ENCODE measurements around the gene ANKAR.

The ANKAR gene

DNA sequence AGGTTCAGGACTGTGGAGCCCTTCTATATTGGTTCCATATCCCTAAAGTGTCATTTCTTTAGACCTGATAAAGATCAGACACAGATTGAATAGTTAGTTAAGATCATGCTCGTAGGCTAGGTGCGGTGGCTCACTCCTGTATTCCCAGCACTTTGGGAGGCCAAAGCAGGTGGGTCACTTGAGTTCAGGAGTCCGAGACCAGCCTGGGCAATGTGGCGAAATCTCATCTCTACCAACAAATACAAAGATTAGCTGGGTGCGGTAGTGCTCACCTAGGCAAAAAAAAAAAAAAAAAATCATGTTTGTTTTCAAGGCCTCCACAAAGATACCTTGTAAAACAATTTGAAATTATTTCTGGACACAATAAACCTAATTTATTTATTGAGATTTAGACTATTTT is 4.6 kb upstream of the ANKAR start:
- H3K4me3 ChIP-seq (replicated peaks in 1 of 2; ENCODE audit: low read depth in 2 of 2, low read length in 2 of 2), result no peak overlapping the region
- DNase-seq (ENCODE audit: low read depth in 2 of 2), result no peak
- TF ChIP-seq CTCF (IDR thresholded peaks at IDR 0.05; ENCODE audit: low read depth, low read length), result no peak

DNA sequence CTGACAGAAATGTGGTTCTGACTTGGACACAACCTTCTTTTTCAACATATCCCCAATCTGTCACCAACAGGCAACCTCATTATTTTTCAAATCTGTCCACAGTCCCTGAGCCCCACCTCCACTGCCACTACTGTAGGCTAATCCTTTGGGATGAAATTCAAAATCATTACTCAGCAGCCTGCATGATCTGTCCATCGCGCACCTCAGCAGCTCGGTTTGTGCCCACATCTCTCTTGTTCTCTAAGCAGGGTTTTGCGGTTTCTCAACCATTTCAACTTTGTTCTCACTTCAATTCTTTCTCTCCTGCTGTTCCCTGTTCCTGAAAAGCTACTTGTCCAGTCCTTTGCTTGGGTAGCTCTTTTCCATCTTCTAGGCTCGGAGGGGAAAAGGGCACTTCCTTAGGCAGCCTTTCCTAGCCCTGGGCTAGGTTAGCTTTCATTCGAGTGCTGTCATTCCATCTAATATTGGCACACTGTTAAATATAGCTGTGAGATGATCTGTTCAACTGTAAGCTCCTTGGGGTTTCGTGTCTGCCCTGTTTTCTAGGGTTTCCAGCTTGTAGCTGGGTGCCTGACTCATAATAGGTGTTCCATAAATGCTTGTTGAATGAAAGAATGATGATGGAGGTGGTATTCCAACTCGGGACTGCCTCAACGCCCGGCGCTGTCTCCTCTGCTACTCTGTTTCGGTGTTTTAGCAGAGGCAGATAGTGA is 653 bp upstream of the ANKAR start:
- H3K4me3 ChIP-seq (replicated peaks in 1 of 2; ENCODE audit: low read depth in 2 of 2, low read length in 2 of 2), result peak overlapping the region; percentile 30 to 60
- TF ChIP-seq CTCF (IDR thresholded peaks at IDR 0.05; ENCODE audit: low read depth, low read length), result no peak
- no peak for DNase-seq (ENCODE audit: low read depth in 2 of 2)

GRCh38 chr2:189676471-189676870 is 2.0 kb downstream of the ANKAR start:
- H3K4me3 ChIP-seq (replicated peaks in 1 of 2; ENCODE audit: low read depth in 2 of 2, low read length in 2 of 2), result no peak overlapping the region
- DNase-seq (ENCODE audit: low read depth in 2 of 2), result peak; percentile 68 to 86
- no peak for TF ChIP-seq CTCF (IDR thresholded peaks at IDR 0.05; ENCODE audit: low read depth, low read length)

GRCh38 chr2:189679226-189679625 is 4.8 kb downstream of the ANKAR start:
- TF ChIP-seq CTCF (IDR thresholded peaks at IDR 0.05; ENCODE audit: low read depth, low read length), result no peak
- H3K4me3 ChIP-seq (replicated peaks in 1 of 2; ENCODE audit: low read depth in 2 of 2, low read length in 2 of 2), result no peak overlapping the region
- peak in 1 of 2 donors; percentile 32 for DNase-seq (ENCODE audit: low read depth in 2 of 2)

DNA sequence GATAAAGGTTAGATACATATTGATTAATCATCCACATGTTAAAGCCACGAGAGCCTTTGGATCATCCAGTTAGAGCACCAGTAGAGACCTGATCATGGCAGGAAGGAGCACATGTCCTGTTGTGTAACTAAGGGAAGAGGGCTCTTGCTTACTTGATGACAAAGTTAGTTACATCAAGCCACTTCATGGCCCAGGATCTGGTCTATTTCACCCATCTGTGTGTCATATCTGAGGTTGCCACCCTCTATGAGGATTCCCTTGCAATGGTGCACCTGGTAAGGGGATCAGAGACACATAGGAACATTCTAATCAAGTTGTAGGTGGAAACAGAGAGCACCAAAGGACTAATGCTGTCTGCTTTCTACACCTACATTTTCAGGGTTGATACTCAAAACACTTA is 6.7 kb downstream of the ANKAR start:
- no peak overlapping the region for H3K4me3 ChIP-seq (replicated peaks in 1 of 2; ENCODE audit: low read depth in 2 of 2, low read length in 2 of 2)
- no peak for TF ChIP-seq CTCF (IDR thresholded peaks at IDR 0.05; ENCODE audit: low read depth, low read length)
- DNase-seq (ENCODE audit: low read depth in 2 of 2), result no peak

GRCh38 chr2:189681903-189682302 is 7.4 kb downstream of the ANKAR start:
- H3K4me3 ChIP-seq (replicated peaks in 1 of 2; ENCODE audit: low read depth in 2 of 2, low read length in 2 of 2), result no peak overlapping the region
- no peak for TF ChIP-seq CTCF (IDR thresholded peaks at IDR 0.05; ENCODE audit: low read depth, low read length)
- no peak for DNase-seq (ENCODE audit: low read depth in 2 of 2)

DNA sequence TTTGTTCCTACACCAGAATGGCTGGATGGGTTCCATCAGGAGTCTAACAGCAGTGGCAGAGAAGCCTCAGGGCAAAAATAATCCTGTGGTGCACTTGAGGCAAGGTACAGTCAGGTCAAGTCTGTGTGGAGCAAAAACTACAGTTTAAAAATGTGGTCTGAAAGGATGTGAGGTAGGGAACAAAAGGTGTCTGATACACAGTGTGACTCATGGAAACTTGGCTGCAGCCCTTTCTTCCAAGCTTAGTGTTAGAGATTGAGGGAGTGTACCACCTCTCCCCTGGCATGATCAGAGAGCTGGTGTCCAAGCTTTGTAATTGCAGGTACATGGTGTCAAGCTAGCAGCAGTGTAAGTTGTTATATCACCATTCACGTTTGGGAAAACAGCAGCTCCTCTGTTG is 8.9 kb downstream of the ANKAR start:
- peak in 1 of 2 donors; percentile 16 for DNase-seq (ENCODE audit: low read depth in 2 of 2)
- H3K4me3 ChIP-seq (replicated peaks in 1 of 2; ENCODE audit: low read depth in 2 of 2, low read length in 2 of 2), result no peak overlapping the region
- TF ChIP-seq CTCF (IDR thresholded peaks at IDR 0.05; ENCODE audit: low read depth, low read length), result no peak
